HL-60 (cell line): Measurements from ENCODE around the gene RASSF8.

ENCODE experiments used
- CTCF ChIP-seq: IDR thresholded peaks from one replicate; pipeline ENCODE4 v1.5.1; 2011; ENCODE audit warnings: low read length, control low read depth, inconsistent platforms; ENCODE audit not compliant: insufficient read depth
- GABPA ChIP-seq: IDR thresholded peaks from 2 replicates; pipeline ENCODE4 v1.6.1; 2012; ENCODE audit warnings: low read depth
- POLR2AphosphoS5 ChIP-seq: IDR thresholded peaks from 2 replicates; pipeline ENCODE4 v1.6.1; 2012; ENCODE audit warnings: low read depth

- TF ChIP-seq CTCF (no peak), POLR2AphosphoS5 (no peak), GABPA (no peak)
These were observed 147.9 kb downstream of the RASSF8 start for GRCh38 chr12:26106347-26106746.
